PC-9 (cell line): ENCODE measurements around the gene CEP126.

ENCODE experiments used
- EZH2 ChIP-seq: fragments of 200-600 bp; sonication (generic); IDR thresholded peaks from 2 replicates; pipeline ENCODE4 v1.8.0; 2017; ENCODE audit warnings: antibody characterized with exemption, low read depth
- TF ChIP-seq, protein P1 (sequence below): fragments of 200-600 bp; sonication (generic); conservative IDR thresholded peaks from 2 replicates; pipeline ENCODE4 v1.6.1; 2017; ENCODE audit warnings: mixed run types, antibody characterized with exemption, mild to moderate bottlenecking, moderate library complexity

DNA sequence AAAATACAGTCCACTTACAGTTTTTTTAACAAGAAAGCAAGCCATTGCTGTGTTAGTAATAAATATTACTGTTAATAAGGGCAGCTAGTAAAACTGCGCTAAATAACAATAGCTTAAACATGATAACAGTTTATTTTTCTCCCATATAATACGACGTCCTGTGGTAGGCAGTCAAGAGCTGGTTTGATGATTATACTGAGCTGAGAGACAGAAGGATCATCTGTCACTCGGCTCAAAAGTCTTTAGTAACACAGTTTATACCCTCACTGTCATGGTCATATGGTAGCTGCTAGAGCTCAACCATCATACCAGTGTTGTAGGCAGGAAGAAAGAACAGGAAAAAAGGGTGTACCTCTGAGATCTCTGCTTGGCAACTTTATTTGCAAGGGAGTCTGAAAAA lies 30.6 kb downstream of the CEP126 start:
- TF ChIP-seq, protein P1, sequence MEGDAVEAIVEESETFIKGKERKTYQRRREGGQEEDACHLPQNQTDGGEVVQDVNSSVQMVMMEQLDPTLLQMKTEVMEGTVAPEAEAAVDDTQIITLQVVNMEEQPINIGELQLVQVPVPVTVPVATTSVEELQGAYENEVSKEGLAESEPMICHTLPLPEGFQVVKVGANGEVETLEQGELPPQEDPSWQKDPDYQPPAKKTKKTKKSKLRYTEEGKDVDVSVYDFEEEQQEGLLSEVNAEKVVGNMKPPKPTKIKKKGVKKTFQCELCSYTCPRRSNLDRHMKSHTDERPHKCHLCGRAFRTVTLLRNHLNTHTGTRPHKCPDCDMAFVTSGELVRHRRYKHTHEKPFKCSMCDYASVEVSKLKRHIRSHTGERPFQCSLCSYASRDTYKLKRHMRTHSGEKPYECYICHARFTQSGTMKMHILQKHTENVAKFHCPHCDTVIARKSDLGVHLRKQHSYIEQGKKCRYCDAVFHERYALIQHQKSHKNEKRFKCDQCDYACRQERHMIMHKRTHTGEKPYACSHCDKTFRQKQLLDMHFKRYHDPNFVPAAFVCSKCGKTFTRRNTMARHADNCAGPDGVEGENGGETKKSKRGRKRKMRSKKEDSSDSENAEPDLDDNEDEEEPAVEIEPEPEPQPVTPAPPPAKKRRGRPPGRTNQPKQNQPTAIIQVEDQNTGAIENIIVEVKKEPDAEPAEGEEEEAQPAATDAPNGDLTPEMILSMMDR: no peak
- TF ChIP-seq EZH2: no peak
